Inflammatory macrophage treated with lipopolysaccharide for 4 hours (primary cell): ENCODE measurements around the gene SLC22A4.

Source experiments
- DNase-seq: peaks from one replicate; pipeline ENCODE4 v3.0.0-alpha.2; 2020

The SLC22A4 gene

GRCh38 chr5:132301344-132302271 lies 7.4 kb downstream of the SLC22A4 start:
- peak; percentile 55 for DNase-seq

- DNase-seq, result no peak
Measured at GRCh38 chr5:132302413-132302812, 8.2 kb downstream of the SLC22A4 start.

GRCh38 chr5:132303589-132303988 lies 9.4 kb downstream of the SLC22A4 start:
- DNase-seq, result no peak

GRCh38 chr5:132305420-132305819 lies 11.2 kb downstream of the SLC22A4 start:
- no peak for DNase-seq

DNA sequence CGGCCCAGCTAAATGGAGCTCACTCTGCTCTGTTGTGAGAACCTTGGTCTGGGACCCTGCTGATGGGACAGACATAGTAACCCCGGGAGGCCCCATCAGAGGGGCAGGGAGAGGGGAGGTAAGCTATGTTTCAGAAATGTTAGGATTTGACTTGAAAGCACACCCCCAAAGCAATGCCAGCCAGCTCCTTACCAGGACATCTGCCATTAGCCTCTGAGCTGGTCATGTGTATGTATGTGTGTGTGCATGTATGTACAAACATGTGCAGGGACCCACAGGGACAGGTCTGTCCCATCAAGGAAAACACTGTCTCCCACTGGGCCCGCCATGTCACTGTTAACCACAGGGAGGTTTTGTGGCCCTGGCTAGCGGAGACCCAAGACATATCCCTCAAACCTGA lies 14.5 kb downstream of the SLC22A4 start:
- no peak for DNase-seq

DNA sequence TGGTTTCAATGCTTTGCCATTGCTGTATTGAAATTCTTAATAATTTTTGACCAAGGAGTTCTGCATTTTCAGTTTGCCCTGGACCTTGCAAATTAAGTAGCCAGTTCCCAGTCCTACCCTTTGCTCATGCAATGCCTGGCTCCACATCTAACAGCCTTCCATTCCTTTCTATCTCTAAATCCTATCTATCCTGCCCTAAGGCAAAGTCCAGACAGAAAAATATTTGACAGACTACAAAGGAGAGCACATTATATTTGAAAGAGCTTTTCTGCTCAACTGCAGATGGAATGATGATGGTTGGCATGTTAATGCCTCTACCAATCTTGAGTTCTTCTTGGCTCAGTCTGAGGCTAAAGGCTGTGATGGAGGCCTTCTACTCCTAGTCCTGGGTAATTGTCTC lies 15.5 kb downstream of the SLC22A4 start:
- no peak for DNase-seq

- DNase-seq, result no peak
Measured at GRCh38 chr5:132310141-132310834, 16.1 kb downstream of the SLC22A4 start.

- DNase-seq, result no peak
Measured at GRCh38 chr5:132313366-132313765, 19.2 kb downstream of the SLC22A4 start.

GRCh38 chr5:132313961-132314432 lies 19.8 kb downstream of the SLC22A4 start:
- DNase-seq, result no peak

DNA sequence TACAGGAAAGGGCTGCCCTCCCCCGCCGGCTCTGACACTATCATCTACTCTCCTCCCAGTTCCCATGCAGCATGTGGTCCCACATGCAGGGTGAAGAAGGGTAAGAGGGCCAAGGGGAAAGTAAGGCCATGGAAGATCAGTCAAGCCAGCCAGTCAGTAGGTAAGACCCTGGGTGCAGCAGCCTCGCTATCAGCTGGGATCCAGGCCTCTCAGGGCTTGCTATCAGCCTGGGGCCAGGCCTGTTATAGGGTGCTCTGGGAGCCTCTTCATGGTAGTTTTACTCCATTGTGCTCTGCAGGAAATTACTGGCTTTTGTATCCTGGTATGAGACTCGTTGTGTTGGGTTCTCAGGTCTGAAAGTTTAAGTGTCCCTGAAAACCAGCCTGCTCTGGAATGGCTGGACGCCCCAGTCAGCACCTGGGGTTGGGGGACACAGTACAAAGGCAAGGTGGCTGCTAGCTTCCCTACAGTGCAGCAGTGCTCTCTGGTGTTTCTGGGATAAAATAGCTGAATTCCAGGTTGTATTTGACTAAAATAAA lies 21.4 kb downstream of the SLC22A4 start:
- DNase-seq, result no peak

GRCh38 chr5:132319975-132320374 lies 25.8 kb downstream of the SLC22A4 start:
- no peak for DNase-seq

GRCh38 chr5:132321109-132321721 lies 27.0 kb downstream of the SLC22A4 start:
- DNase-seq, result no peak

DNA sequence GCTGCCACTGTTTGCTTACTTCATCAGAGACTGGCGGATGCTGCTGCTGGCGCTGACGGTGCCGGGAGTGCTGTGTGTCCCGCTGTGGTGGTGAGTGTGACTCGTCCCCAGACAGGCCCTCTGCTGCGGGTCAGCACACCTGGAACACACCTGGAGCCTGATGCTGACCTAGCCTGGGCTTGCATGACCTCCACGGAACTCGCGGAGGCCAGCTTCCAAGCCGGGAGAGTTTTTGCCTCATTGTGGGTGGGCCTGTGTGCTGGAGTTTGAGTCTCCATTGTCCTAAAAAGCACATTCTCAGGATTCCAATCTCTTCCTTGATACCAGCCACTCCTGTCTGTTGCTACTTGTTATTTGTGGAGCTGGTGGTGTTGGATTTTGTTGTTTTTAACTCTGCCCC lies 28.1 kb downstream of the SLC22A4 start:
- no peak for DNase-seq

GRCh38 chr5:132323202-132323601 lies 29.0 kb downstream of the SLC22A4 start:
- DNase-seq, result no peak

GRCh38 chr5:132325691-132326090 lies 31.5 kb downstream of the SLC22A4 start:
- no peak for DNase-seq

DNA sequence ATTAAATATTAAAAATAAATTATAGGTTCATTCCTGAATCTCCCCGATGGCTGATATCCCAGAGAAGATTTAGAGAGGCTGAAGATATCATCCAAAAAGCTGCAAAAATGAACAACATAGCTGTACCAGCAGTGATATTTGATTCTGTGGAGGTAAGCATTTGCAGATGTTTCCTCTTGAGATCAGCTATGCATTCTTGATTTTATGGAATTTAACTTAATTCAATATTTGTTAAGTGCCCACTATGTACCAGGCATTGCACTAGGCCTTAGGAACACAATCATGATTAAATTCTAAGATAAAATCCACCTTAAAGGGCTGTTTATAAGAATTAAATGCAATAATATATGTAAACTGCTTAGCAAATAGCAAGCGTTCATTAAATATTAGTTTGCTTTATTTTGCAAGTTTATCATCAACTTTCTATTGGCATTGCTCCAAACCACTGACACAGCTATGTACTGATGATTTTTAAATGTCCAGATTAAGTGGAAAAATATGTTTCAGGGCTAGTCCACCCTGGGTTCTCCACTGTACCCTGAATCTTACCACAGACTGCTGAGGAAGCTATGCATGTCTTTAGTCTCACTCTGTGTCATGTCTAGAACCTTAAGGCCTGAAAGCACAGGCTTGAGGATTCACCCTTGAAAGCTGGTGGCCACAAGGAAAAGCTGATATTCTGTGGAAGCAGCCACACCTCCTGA lies 33.2 kb downstream of the SLC22A4 start:
- DNase-seq, result no peak

GRCh38 chr5:132334812-132335211 lies 40.6 kb downstream of the SLC22A4 start:
- DNase-seq, result no peak

- DNase-seq, result no peak
Measured at GRCh38 chr5:132335402-132335801, 41.2 kb downstream of the SLC22A4 start.

GRCh38 chr5:132339502-132339901 lies 45.3 kb downstream of the SLC22A4 start:
- no peak for DNase-seq

DNA sequence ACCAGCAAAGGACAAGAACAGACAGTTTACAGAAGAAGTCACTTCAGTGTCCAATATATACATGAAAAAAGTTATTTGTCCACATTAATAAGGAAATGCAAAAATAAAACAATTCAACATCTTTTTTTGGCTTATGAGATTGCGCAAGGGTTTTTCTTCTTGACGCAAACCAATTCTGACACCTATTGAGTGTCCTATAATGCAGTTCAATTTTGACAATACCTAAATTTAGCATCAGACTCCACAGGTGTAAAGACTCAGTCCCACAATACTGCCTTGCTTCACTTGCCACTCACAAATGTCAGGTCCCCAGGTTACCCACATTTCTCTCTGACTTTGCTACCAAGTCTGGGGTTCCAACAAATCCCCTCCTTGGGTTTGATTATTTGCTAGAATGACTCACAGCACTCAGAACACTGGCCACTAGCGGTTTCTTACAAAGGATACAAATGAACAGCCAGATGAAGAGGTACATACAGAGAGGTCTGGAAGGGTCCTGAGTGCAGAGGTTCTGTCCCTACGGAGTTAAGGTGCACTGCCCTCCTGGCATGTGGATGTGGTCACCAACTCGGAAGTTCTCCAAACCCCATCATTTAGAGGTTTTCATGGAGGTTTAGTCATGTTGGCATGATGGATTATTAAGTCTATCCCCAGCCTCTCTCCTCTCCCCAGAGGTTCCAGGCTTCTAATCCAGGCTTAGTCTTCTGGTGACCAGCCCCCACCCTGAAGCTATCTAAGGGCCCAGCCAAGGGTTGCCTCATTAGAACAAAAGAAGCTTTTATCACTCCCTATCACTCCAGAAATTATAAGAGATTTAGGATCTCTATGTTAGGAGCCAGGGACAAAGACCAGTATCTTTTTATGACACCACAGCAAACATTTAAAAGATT lies 48.3 kb downstream of the SLC22A4 start:
- DNase-seq, result no peak

- DNase-seq, result no peak
Measured at GRCh38 chr5:132344775-132345514, 50.8 kb downstream of the SLC22A4 start.
